ENCODE measurements around the gene LCMT2.

The LCMT2 gene

GRCh38 chr15:43316016-43316970 lies 14.1 kb downstream of the LCMT2 start:
- in situ Hi-C loops (cut with MboI; ENCODE audit: low pct_unique_long_range_greater_than_20kb, low sequenced_read_pairs, unreplicated experiment) = no loop called here

GRCh38 chr15:43314171-43314570 lies 16.2 kb downstream of the LCMT2 start:
- in situ Hi-C loops (cut with MboI; ENCODE audit: low pct_unique_long_range_greater_than_20kb, low sequenced_read_pairs, unreplicated experiment) = no loop called here
- TF ChIP-seq CTCF (IDR thresholded peaks at IDR 0.05; ENCODE audit: extremely low read depth, insufficient read depth, missing control alignments) = no peak
- no peak for DNase-seq (ENCODE audit: low spot score)

More at GRCh38 chr15:43316016-43316970, 14.1 kb downstream of the LCMT2 start:
- DNase-seq (ENCODE audit: low spot score) = no peak
- no peak for TF ChIP-seq CTCF (IDR thresholded peaks at IDR 0.05; ENCODE audit: extremely low read depth, insufficient read depth, missing control alignments)

- no peak for DNase-seq (ENCODE audit: low spot score)
- no peak for TF ChIP-seq CTCF (IDR thresholded peaks at IDR 0.05; ENCODE audit: extremely low read depth, insufficient read depth, missing control alignments)
- in situ Hi-C loops (cut with MboI; ENCODE audit: low pct_unique_long_range_greater_than_20kb, low sequenced_read_pairs, unreplicated experiment) = no loop called here
These were observed 18.0 kb downstream of the LCMT2 start for GRCh38 chr15:43312378-43312777.

- DNase-seq (ENCODE audit: low spot score) = no peak
- in situ Hi-C loops (cut with MboI; ENCODE audit: low pct_unique_long_range_greater_than_20kb, low sequenced_read_pairs, unreplicated experiment) = no loop called here
- TF ChIP-seq CTCF (IDR thresholded peaks at IDR 0.05; ENCODE audit: extremely low read depth, insufficient read depth, missing control alignments) = no peak
These were observed 28.1 kb downstream of the LCMT2 start, which contains the start of gene TGM7 for GRCh38 chr15:43302205-43302817. TGM7 (minus strand) TSS chr15:43302255.

GRCh38 chr15:43299884-43300283 lies 30.5 kb downstream of the LCMT2 start:
- in situ Hi-C loops (cut with MboI; ENCODE audit: low pct_unique_long_range_greater_than_20kb, low sequenced_read_pairs, unreplicated experiment) = no loop called here
- TF ChIP-seq CTCF (IDR thresholded peaks at IDR 0.05; ENCODE audit: extremely low read depth, insufficient read depth, missing control alignments) = no peak
- DNase-seq (ENCODE audit: low spot score) = no peak

GRCh38 chr15:43299411-43299810 lies 31.0 kb downstream of the LCMT2 start:
- in situ Hi-C loops (cut with MboI; ENCODE audit: low pct_unique_long_range_greater_than_20kb, low sequenced_read_pairs, unreplicated experiment) = no loop called here
- TF ChIP-seq CTCF (IDR thresholded peaks at IDR 0.05; ENCODE audit: extremely low read depth, insufficient read depth, missing control alignments) = no peak
- no peak for DNase-seq (ENCODE audit: low spot score)
